ENCODE measurements around the gene VWA2.

VWA2 gene

DNA sequence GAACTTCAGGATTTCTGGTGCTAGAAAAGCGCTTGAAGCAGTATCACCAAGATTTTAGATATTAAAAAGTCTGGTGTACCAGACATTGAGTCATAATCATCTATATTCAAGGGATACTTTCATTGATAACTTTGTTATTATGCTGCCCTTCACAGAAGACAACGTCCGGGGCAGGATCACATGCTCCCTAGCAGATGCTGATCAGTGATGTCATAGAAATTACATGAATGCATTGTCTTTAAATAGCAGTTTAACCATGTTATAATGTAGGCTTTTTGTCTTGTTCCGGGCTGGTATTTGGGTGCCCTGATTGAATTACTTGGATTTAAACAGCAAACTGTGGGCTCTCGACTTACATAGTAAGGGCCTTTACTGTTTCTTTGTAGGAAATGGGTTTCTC lies 54.0 kb downstream of the VWA2 start:
- in situ Hi-C loops (cut with MboI; ENCODE audit: low sequenced_read_pairs): no loop called here

DNA sequence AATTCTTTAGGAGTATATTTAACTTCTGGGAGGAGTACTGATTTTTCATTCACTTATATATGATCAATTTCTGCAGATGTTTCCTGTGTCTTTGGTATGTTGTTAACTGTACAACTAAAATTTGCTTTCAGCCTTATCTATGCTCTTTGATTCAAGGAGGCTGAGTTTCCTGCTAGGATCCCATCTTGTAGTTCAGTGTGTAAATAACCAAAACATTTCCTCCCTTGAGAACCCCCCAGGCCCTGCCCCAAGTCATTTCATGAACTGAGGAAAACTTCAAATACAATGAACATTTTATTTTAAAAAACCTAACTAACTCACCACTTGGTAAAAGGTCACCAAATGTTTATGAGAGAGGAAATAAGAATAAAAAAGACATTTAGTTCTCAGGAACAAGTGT lies 55.5 kb downstream of the VWA2 start:
- in situ Hi-C loops (cut with MboI; ENCODE audit: low sequenced_read_pairs): no loop called here

DNA sequence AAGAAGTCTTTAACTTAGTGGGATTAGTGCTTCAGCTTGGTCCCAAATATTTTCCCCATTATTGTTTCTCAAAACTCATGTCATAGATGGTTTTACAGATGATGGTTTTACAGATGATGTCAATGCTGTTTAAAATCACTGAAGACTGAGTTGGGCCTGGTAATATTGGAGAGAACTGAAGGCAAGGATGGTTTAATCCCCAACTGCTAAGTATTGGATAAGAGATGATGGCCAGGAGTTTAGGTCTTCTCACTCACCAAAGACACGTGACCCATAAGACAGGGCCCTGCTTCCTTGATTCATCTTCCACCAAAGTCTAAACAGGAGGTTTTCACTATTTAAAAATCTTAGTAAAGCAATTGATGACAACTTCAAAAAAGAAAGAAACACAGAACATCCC lies 56.3 kb downstream of the VWA2 start:
- in situ Hi-C loops (cut with MboI; ENCODE audit: low sequenced_read_pairs): no loop called here

DNA sequence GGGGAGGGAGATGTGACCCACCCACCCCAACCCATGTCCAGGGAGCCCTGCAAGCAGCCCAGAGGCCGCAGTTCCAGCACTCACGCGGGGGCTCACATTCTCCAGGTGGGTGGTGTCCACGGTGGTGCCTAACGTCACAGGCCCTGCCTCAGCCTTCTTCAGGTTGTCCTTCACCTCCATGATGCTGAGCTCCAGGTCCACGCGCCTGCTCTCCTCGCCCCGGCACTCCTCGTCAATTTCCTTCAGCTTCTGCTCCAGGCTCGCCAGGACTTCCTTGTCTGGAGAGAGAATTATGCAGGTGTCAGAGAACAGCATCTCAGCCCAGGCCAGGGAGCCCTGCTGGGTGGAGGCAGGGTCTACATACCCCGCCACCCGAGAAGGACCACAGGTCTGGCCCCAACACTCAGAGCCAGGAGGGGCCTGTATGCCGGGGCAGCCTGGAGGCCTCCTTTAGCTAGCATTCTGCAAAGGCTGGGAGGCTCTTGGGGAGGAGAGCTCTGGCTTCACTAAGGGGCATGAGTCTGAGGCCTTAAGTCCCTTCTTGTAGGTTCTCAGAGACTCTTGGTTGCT lies 58.2 kb downstream of the VWA2 start:
- in situ Hi-C loops (cut with MboI; ENCODE audit: low sequenced_read_pairs): no loop called here

DNA sequence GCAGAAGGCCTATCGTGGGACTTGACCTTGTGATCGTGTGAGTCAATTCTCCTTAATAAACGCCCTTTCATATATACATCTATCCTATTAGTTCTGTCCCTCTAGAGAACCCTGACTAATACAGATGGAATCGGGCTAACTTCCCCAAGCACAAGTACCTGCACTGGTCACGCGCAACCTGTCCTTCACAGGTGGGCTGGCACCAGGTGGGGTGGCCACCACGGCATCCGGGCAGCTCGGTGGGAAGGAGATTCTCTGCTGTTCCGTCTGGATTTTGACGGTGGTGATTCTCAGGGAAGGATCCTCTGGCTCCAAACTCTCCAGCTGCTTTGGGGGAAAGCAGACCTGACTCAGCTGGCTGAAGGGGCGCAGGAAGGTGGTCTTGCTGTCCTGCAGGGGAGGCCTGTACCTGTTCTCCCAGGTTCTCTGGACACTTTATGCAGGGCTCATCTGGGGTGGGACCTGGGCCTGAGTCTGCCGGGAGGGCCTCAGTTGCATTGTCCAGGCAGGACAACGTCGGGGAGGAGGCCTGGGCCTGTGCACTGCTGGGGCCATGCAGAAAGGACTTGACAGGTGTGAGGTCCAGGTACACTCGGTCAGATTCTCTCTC lies 61.1 kb downstream of the VWA2 start:
- in situ Hi-C loops (cut with MboI; ENCODE audit: low sequenced_read_pairs): loop anchor here (25.0 kb wide), 1 partner anchor 487 kb away; no protein-coding TSS in a partner anchor

GRCh38 chr10:114301177-114301576 lies 62.1 kb downstream of the VWA2 start:
- in situ Hi-C loops (cut with MboI; ENCODE audit: low sequenced_read_pairs): loop anchor here (25.0 kb wide), 1 partner anchor 486 kb away; no protein-coding TSS in a partner anchor

GRCh38 chr10:114301951-114302710 lies 63.1 kb downstream of the VWA2 start:
- in situ Hi-C loops (cut with MboI; ENCODE audit: low sequenced_read_pairs): loop anchor here (25.0 kb wide), 1 partner anchor 485 kb away; no protein-coding TSS in a partner anchor

DNA sequence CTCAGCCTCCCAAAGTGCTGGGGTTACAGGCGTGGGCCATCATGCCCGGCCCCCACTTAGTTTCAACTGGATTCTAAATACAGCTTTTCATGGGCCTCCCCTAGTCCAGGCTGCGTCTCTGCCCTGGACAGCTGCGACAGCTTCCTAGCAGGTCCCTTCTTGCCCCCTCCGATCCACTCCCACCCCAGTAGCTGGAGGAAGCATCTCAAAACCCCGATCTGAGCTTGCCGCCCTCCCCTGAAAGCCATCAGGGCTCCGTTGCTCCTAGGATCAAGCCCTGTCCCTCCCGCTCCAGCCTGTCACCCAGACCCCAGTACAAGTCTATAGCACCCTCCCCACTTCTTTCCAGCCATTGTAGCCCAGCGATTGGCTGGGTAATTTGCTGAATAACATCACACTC lies 64.5 kb downstream of the VWA2 start:
- in situ Hi-C loops (cut with MboI; ENCODE audit: low sequenced_read_pairs): loop anchor here (25.0 kb wide), 1 partner anchor 484 kb away; no protein-coding TSS in a partner anchor

- in situ Hi-C loops (cut with MboI; ENCODE audit: low sequenced_read_pairs): loop anchor here (25.0 kb wide), 1 partner anchor 483 kb away; no protein-coding TSS in a partner anchor
Observed at GRCh38 chr10:114304017-114304570, 65.0 kb downstream of the VWA2 start.

DNA sequence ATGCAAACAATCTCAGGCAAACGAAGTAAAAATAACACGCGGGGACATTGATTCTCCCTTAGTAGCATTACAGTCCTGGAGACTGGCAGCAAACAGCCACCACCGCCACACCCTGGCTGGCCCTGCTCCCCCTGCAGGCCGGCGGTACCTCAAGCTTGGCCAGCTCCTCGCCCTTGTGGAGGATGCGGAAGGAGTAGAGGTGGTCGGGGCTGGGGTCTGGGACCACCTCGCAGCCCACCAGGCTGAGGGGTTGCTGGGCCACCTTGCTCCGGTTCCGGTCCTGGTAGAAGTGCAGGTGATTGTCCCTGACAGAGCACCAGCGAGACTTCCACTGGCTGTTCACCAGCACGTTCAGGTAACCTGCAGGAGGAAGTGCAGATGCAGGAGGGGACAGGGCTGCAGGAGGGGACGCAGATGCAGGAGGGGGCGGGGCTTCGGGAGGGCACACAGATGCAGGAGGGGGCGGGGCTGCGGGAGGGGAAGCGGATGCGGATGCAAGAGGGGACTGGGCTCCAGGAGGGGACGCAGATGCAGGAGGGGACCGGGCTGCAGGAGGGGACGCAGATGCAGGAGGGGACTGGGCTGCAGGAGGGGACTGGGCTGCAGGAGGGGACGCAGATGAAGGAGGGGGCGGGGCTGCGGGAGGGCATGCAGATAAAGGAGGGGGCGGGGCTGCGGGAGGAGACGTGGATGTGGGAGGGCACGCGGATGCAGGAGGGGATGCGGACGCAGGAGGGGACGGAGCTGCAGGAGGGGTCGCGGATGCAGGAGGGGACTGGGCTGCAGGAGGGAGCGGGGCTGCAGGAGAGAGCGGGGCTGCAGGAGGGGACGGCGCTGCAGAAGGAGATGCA lies 65.7 kb downstream of the VWA2 start:
- in situ Hi-C loops (cut with MboI; ENCODE audit: low sequenced_read_pairs): loop anchor here (25.0 kb wide), 1 partner anchor 483 kb away; no protein-coding TSS in a partner anchor

DNA sequence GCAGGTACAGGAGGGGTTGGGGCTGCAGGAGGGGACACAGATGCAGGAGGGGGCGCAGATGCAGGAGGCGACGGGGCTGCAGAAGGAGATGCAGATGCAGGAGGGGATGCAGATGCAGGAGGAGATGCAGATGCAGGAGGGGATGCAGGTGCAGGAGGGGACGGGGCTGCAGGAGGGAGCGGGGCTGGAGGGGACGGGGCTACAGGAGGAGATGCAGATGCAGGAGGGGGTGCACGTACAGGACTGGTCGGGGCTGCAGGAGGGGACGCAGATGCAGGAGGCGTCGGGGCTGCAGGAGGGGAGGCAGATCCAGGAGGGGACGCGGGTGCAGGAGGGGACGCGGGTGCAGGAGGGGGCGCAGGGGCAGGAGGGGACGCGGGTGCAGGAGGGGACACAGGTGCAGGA lies 66.5 kb downstream of the VWA2 start:
- in situ Hi-C loops (cut with MboI; ENCODE audit: low sequenced_read_pairs): loop anchor here (25.0 kb wide), 1 partner anchor 482 kb away; no protein-coding TSS in a partner anchor

DNA sequence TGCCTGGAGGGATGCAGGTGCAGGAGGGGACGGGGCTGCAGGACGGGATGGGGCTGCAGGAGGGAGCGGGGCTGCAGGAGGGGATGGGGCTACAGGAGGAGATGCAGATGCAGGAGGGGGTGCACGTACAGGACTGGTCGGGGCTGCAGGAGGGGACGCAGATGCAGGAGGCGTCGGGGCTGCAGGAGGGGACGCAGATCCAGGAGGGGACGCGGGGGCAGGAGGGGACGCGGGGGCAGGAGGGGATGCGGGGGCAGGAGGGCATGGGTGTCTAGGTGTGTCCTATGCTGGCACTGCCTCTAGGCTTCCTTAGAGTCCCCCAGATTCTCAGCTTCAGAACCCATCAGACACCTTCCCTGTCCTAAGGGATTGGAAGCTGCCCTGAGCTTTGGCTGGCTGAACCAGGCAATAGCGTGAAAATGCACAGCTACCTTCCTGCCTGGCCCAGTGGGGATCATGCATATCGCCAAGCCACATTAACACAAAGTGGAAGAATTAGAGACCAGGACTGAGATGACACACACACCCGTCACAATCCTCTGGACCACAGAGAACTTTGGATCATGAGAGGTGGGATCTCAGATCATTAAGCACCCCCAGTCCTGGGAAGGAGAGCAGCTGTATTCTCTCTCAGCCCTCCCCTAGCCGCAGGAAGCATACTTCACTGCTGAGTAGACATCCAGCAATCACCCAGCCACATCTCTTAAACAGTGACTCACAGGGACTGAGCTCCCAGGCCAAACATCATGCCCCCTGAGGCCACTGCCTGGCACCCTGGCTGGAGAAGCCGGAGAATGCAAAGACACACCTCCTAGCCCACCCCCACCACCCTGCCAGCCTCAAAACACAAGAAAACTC lies 67.3 kb downstream of the VWA2 start:
- in situ Hi-C loops (cut with MboI; ENCODE audit: low sequenced_read_pairs): loop anchor here (25.0 kb wide), 1 partner anchor 481 kb away; no protein-coding TSS in a partner anchor

DNA sequence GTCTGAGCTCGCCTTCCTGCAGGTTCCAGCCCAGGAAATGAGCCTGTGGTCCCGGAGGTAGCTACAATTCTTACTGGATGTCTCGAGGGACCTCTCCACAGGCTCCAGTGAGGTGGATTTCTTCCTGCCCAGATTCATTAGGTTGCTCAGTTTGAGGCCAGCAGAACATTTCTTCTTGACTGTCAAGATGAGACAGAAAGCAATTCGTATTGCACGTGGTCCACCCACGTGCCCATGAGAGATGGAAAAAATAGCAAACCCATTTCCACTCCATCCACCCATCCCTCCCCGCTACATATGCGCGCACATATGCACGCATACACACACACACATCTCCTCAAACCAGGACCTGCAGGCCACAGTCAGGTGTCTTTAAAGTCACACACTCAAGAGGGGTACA lies 68.7 kb downstream of the VWA2 start:
- in situ Hi-C loops (cut with MboI; ENCODE audit: low sequenced_read_pairs): loop anchor here (25.0 kb wide), 1 partner anchor 480 kb away; no protein-coding TSS in a partner anchor

DNA sequence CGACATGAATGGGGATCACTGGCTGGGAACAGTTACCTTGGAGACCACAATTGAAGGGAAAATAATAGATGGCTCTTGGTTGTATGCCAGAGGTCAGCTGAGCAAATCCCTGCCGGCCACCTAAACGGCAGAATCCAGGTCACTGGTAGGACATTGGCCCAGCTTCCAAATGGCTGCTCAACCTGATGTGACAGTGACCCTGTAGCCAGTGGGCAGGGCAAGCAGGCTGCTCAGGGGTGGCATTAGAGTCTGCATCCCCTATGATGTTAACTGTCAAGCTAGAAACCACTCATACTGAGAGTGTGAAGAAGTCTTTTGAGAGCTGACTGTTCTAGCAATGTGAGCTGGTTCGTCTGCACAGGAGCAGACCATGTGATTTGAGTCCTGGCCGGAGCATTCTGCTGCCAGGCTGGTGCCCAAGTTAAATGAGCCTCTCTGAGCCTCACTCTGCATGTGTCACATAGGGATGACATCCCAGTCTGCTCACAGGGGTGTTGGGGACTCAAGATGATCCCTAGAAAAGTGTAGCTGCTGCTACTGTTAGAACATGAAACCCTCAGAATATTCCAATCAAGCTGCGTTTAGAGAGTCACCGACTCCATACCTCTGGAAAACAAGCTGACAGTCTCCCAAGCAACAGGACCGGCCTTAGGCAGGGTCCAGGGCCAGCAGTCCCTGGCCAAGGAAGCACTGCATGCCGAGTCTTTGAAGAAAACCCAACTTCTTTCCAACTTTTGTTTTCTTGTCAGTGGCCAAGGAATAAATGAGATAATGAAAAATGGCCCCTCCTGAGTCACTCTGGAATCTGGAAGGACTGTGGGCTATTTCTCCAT lies 69.7 kb downstream of the VWA2 start:
- in situ Hi-C loops (cut with MboI; ENCODE audit: low sequenced_read_pairs): loop anchor here (25.0 kb wide), 1 partner anchor 479 kb away; no protein-coding TSS in a partner anchor

DNA sequence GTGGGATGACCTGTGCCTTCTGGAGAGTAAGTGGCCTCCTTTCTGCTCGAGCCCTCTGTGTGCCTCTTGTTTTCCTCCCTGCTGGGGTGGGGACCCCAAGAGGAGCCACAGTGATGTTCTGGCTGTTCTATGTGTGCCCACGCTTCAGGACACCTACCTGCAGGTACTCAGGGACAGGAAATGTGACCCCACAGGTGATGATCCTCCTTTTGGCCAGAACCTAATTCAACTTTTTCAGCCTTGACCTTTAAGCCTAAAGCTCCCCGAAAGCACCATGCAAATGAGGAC lies 70.3 kb downstream of the VWA2 start:
- in situ Hi-C loops (cut with MboI; ENCODE audit: low sequenced_read_pairs): loop anchor here (25.0 kb wide), 1 partner anchor 478 kb away; no protein-coding TSS in a partner anchor

GRCh38 chr10:114310346-114310745 lies 71.3 kb downstream of the VWA2 start:
- in situ Hi-C loops (cut with MboI; ENCODE audit: low sequenced_read_pairs): loop anchor here (25.0 kb wide), 1 partner anchor 477 kb away; no protein-coding TSS in a partner anchor

GRCh38 chr10:114311023-114311422 lies 72.0 kb downstream of the VWA2 start:
- in situ Hi-C loops (cut with MboI; ENCODE audit: low sequenced_read_pairs): loop anchor here (25.0 kb wide), 1 partner anchor 476 kb away; no protein-coding TSS in a partner anchor

DNA sequence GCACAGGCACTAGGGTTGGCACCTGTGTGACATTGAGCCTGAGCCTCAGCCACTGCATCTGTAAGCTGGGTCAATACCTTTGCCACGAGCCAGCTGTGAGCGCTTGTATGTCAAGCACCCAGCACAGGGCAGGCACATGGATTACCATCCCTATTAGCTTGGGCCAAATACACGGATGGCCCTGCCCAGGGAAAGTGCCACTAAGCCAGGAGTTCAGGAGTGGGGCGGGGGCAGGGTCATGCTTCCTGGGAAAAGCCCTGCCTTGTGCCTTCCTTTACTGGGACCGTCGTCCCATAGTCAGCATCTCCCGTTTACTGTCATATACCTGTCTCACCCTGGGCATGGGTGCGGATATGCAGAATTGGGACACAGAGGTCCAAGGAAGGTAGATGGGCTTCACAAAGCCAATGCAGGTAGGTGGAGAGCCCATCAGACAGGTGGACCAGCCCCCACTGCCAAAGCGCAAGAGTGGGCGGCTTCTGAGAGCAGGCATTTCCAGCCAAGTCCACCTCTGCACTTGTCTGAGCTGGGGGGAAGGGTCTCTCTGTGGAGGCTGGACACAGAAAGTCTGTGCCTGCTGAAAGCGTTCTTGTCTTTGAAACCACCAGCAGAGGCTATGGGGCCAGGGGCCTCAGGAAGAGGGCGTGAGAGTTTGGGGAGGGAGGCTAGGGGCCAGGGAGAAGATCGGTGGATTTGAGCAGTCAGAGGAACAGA lies 72.6 kb downstream of the VWA2 start:
- in situ Hi-C loops (cut with MboI; ENCODE audit: low sequenced_read_pairs): loop anchor here (25.0 kb wide), 1 partner anchor 476 kb away; no protein-coding TSS in a partner anchor

Data from HL-60/S4 treated with phorbol 12-myristate 13-acetate at 8.2 ng/mL for 4 days and 3 days (cell line).